DOHH2 (cell line): ENCODE measurements around the gene PRAF2.

Experiments used
- H3F3A ChIP-seq: fragments of 200-600 bp; sonication (generic), shearing (Covaris generic); 2 replicates; pipeline ENCODE4 v1.6.0; 2016; ENCODE audit warnings: antibody characterized with exemption, mild to moderate bottlenecking; ENCODE audit not compliant: control insufficient read depth, insufficient read depth
- H3K27ac ChIP-seq: fragments of 200-600 bp; sonication (generic); 2 replicates; pipeline ENCODE4 v1.5.1; 2014; ENCODE audit warnings: low read depth, mild to moderate bottlenecking, low read length, moderate library complexity
- H3K27me3 ChIP-seq: fragments of 200-600 bp; sonication (generic); 2 replicates; pipeline ENCODE4 v1.6.1; 2014; ENCODE audit warnings: mild to moderate bottlenecking, low read length, mixed read lengths; ENCODE audit not compliant: control insufficient read depth
- H3K36me3 ChIP-seq: fragments of 200-600 bp; sonication (generic); 2 replicates; pipeline ENCODE4 v1.6.1; 2014; ENCODE audit warnings: mild to moderate bottlenecking, low read length, moderate library complexity, mixed read lengths; ENCODE audit not compliant: control insufficient read depth
- H3K4me1 ChIP-seq: fragments of 200-600 bp; sonication (generic); 2 replicates; pipeline ENCODE4 v1.6.1; 2014; ENCODE audit warnings: mild to moderate bottlenecking, low read length, mixed read lengths; ENCODE audit not compliant: control insufficient read depth
- H3K4me2 ChIP-seq: fragments of 200-600 bp; sonication (generic); 2 replicates; pipeline ENCODE4 v1.6.0; 2014; ENCODE audit warnings: mild to moderate bottlenecking, low read length, moderate library complexity
- H3K4me3 ChIP-seq: fragments of 200-600 bp; sonication (generic); 2 replicates; pipeline ENCODE4 v1.5.1; 2014; ENCODE audit warnings: mild to moderate bottlenecking, low read length, mixed read lengths
- H3K79me2 ChIP-seq: fragments of 200-600 bp; sonication (generic); 2 replicates; pipeline ENCODE4 v1.6.1; 2014; ENCODE audit warnings: mild to moderate bottlenecking, low read length, mixed read lengths; ENCODE audit not compliant: control insufficient read depth
- H3K9me2 ChIP-seq: fragments of 200-600 bp; sonication (generic); replicated peaks from 2 replicates; pipeline ENCODE4 v1.6.1; 2014; ENCODE audit warnings: mild to moderate bottlenecking, low read length, mixed read lengths; ENCODE audit not compliant: control insufficient read depth
- H3K9me3 ChIP-seq: fragments of 200-600 bp; sonication (generic); 2 replicates; pipeline ENCODE4 v1.6.1; 2014; ENCODE audit warnings: antibody characterized with exemption, low read length, mixed read lengths; ENCODE audit not compliant: control insufficient read depth, insufficient read depth
- H4K20me1 ChIP-seq: fragments of 200-600 bp; sonication (generic); 2 replicates; pipeline ENCODE4 v1.6.0; 2014; ENCODE audit warnings: low read depth, mild to moderate bottlenecking, antibody characterized with exemption, low read length, moderate library complexity; ENCODE audit not compliant: control insufficient read depth, insufficient read depth
- CTCF ChIP-seq: fragments of 200-600 bp; sonication (generic); IDR thresholded peaks from one replicate; pipeline ENCODE4 v1.5.1; 2014; ENCODE audit warnings: antibody characterized with exemption, mild to moderate bottlenecking, low read depth, low read length; ENCODE audit not compliant: poor library complexity, severe bottlenecking
- EZH2phosphoT487 ChIP-seq: fragments of 200-600 bp; sonication (generic); IDR thresholded peaks from 2 replicates; pipeline ENCODE4 v1.6.1; 2017; ENCODE audit warnings: borderline replicate concordance, mild to moderate bottlenecking, antibody characterized with exemption, low read length, moderate library complexity, mixed read lengths

Gene PRAF2

DNA sequence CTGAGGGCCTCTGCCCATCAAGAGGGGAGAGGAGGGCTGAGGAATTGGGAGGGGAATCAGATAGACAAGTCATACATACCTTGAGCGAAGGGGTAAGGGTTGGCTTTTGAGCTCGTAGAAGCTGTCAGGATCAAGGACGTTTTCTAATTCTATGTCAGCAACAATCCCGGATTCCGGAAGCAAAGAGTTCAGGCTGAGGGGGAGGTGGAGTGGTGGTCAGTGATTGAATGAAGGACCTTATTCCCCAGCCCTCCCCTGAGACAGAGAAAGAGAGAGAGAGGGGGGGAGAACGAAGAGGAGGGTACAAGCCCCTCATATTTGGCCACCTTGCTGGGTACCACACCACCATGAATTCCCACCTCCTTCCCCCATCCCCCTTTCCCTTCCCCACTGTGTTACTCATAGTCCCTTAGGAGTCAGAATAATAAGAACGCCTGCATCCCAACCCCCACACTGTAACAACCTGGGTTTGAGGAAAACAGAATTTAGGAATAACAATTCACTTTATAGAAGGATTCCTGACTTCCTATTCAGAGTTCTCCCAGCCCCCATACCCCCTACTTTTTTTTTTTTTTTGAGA, 33.3 kb downstream of the PRAF2 start:
- Histone ChIP-seq H3K27me3 (no peaks in the 10 kb centered on the region), H3K4me3 (no peak overlapping the region), H3K27ac (no peak overlapping the region), H3K9me2 (no peaks in the 10 kb centered on the region), H3F3A (no peaks in the 10 kb centered on the region), H3K36me3 (peaks cover 18% of the 10 kb centered on the region), H3K4me2 (peak overlapping the region; percentile 54), H4K20me1 (no peaks in the 10 kb centered on the region), H3K4me1 (peaks cover 31% of the 10 kb centered on the region), H3K9me3 (no peaks in the 10 kb centered on the region), H3K79me2 (peaks cover 14% of the 10 kb centered on the region)
- TF ChIP-seq EZH2phosphoT487 (no peak), CTCF (no peak)

DNA sequence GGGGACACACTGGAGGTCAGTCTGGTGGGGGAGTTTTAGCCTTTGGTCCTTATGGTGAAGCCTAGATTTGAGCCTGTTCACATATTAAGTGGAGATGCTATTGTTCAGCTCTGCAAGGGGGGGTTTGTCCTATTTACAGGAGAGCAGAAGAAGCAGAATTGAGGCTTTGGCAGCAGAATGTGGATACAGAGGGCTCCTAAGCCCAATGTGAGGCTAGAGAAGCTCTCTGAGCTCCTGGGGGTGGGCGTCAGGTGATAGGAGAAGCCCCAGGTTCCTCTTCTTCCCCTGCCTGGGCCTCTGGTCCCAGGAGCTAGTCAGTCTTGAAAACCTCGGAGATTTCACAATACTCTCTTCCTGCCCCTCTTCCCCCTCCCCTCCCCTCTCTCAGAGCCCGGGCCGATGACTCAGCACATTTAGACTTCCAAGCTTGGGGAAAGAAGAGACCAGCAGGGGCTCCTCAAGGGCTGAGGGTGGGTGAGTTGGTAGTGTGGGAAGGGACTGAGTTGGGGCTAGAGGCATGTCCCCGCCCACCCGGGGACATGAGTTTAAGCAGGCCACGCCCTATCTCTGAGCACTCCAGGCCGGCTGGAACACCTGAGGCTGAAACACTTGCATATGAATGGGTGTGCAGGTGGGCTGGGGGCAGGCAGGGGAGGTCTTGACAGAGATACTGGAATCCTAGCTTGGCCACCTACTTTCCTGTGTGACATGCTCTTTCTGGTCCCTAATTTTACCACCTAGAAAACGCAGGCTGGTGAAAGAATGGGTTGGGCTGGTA, 34.0 kb downstream of the PRAF2 start:
- Histone ChIP-seq H3K27me3 (no peaks in the 10 kb centered on the region), H3K4me2 (peak overlapping the region; percentile 54), H3K9me3 (no peaks in the 10 kb centered on the region), H3K27ac (no peak overlapping the region), H3F3A (no peaks in the 10 kb centered on the region), H3K4me1 (peaks cover 31% of the 10 kb centered on the region), H3K79me2 (peaks cover 14% of the 10 kb centered on the region), H3K9me2 (no peaks in the 10 kb centered on the region), H3K36me3 (peaks cover 18% of the 10 kb centered on the region), H3K4me3 (peak overlapping the region; percentile 22; the same call in 1 of the 2 replicates), H4K20me1 (no peaks in the 10 kb centered on the region)
- TF ChIP-seq CTCF (no peak), EZH2phosphoT487 (no peak)

DNA sequence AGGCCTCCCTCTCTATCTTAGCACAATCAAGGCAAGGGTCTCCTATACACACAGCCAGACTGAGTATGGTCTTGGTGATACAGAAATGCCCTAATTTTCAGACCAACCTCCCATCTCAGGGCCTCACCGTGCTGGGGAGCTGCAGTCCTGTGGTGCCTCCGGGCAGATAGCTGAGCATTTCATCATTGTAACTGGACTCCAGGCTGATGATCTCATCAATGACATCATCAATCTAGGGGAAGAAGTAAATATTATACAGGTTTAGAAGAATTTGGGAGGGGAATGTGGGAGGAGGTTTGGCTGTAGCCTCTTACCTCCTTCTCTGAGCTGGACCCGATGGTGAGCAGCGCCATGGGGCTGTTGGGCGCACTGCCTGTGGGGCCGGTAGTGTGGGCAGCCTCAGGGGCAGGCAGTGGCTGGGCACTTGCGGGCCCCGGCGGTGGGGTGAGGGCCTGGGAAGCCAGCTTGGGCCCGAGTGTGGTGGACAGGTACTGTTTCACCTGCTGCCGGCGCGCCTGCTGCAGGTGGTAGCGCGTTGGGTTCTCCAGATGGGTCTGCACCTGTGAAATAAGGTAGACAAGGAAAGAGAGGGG, 35.8 kb downstream of the PRAF2 start:
- Histone ChIP-seq H3K4me3 (no peak overlapping the region), H3K9me3 (no peaks in the 10 kb centered on the region), H3K36me3 (peaks cover 22% of the 10 kb centered on the region), H4K20me1 (no peaks in the 10 kb centered on the region), H3F3A (no peaks in the 10 kb centered on the region), H3K9me2 (no peaks in the 10 kb centered on the region), H3K4me1 (peaks cover 25% of the 10 kb centered on the region), H3K79me2 (peaks cover 14% of the 10 kb centered on the region), H3K4me2 (no peak overlapping the region), H3K27me3 (no peaks in the 10 kb centered on the region), H3K27ac (no peak overlapping the region)
- TF ChIP-seq CTCF (no peak), EZH2phosphoT487 (no peak)
